ENCODE data around the gene PAMR1.
"Not testable (repeated sequence)": the region's sequence is repeated elsewhere in the genome, so short reads cannot be mapped to it uniquely, and the experiment has no call there.

PAMR1 gene

DNA sequence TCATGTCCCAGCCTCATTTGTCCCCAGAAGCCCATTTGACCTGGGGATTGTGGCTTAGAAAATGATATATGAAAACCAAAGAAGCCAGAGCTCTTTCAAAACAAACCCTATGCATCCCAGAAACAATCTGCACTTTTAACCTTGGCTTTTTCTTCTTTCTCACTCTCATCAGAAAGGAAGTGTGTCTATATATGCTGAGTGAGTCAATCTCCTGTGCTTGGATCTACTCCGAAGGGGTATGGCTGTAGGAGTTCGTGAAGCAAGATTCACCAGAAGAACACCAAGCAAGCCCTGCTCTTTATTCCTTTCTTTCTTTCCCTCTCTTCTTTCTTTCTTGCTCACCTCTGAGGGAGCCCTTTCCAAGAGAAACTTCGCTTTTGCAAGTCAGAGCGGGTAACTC lies 636 bp downstream of the PAMR1 start:
- Mint-ChIP-seq H3K27ac (no peak overlapping the region), H3K4me1 (no peaks in the 10 kb centered on the region), H3K27me3 (peaks cover 77% of the 10 kb centered on the region), H3K4me3 (no peak overlapping the region), H3K36me3 (no peaks in the 10 kb centered on the region), H3K9me3 (no peaks in the 10 kb centered on the region)
- ATAC-seq: no peak

DNA sequence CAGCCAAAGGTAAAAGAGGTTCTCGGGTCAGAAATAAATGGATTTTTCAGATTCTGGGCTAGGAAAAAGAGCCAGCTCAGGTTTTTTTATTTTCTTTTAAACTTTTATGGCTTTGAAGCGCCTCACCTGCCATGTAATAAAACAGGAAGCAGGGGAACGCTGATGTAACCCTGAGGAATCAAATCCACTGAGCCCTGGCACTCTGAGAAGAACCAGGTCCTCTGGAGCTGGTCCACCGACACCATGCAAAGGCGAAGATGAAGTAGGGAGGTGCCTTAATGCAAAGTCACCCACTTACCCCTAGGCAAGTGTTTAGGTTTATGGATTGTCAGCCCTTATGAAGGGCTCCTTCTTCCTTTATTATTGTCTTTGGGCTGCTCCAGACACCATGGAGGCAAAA lies 1.6 kb downstream of the PAMR1 start:
- Mint-ChIP-seq H3K27ac (no peak overlapping the region), H3K36me3 (no peaks in the 10 kb centered on the region), H3K4me3 (no peak overlapping the region), H3K9me3 (no peaks in the 10 kb centered on the region), H3K27me3 (peaks cover 69% of the 10 kb centered on the region), H3K4me1 (no peaks in the 10 kb centered on the region)
- ATAC-seq: no peak

DNA sequence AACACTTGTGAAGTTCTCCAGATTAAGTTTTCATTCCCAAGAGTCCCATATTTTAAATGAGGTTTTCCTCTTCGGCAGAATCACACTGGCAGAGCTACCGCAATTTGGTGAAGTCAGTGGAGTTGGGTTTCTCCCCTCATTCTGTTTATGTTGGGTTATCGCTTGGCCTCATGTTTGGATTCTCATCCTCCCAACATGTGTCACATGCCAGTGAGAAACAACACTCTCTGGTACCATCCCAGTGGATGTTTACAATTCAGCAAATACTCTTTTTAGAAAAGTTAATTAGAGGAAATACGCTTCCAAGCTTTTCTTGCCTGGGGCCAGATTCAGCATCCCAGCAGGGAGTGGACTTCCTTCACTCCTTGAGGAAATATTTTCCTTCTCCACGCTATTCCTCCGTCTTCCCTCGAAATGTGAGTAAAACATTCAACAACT lies 2.1 kb downstream of the PAMR1 start:
- no peaks in the 10 kb centered on the region for H3K36me3 Mint-ChIP-seq
- no peak overlapping the region for H3K27ac Mint-ChIP-seq
- H3K4me1 Mint-ChIP-seq: no peaks in the 10 kb centered on the region
- H3K4me3 Mint-ChIP-seq: no peak overlapping the region
- H3K27me3 Mint-ChIP-seq: peaks cover 66% of the 10 kb centered on the region
- no peaks in the 10 kb centered on the region for H3K9me3 Mint-ChIP-seq
- ATAC-seq: no peak

DNA sequence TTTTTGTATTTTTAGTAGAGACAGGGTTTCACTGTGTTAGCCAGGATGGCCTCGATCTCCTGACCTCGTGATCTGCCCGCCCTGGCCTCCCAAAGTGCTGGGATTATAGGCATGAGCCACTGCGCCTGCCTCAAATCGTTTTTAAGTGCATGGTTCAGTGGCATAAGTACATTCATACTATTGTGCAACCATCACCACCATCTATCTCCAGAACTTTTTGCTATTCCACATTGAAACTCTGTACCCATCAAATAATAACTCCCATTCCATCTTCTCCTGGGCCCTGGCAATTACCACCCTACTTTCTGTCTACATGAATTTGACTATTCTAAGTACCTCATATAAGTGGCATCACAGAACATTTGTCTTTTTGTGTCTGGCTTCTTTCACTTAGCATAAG lies 3.3 kb downstream of the PAMR1 start:
- H3K27ac Mint-ChIP-seq, H3K4me3 Mint-ChIP-seq, H3K4me1 Mint-ChIP-seq, H3K36me3 Mint-ChIP-seq, ATAC-seq, H3K9me3 Mint-ChIP-seq: not testable (repeated sequence)
- H3K27me3 Mint-ChIP-seq: peaks cover 54% of the 10 kb centered on the region

DNA sequence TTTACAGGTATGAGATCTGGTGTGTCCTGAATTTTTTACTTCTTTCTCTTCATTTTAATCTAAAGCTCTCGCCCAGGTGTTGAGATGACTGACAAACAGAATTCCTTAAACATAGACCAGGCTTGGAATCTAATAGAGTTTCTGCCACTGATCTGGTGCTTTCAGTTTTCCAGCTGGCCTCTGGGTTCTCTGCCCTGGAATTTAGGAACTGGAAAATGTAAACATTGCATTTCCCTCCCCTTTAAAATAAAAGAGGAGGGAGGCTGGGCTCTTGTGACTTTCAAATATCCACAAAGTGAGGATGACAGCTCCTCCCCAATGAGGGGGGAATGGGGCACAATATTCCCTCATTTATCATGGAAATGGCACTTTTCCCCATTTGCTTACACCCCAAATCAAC lies 5.0 kb downstream of the PAMR1 start:
- Mint-ChIP-seq H3K27ac (no peak overlapping the region), H3K4me1 (no peaks in the 10 kb centered on the region), H3K4me3 (no peak overlapping the region), H3K36me3 (no peaks in the 10 kb centered on the region), H3K9me3 (no peaks in the 10 kb centered on the region), H3K27me3 (peaks cover 36% of the 10 kb centered on the region)
- no peak for ATAC-seq

DNA sequence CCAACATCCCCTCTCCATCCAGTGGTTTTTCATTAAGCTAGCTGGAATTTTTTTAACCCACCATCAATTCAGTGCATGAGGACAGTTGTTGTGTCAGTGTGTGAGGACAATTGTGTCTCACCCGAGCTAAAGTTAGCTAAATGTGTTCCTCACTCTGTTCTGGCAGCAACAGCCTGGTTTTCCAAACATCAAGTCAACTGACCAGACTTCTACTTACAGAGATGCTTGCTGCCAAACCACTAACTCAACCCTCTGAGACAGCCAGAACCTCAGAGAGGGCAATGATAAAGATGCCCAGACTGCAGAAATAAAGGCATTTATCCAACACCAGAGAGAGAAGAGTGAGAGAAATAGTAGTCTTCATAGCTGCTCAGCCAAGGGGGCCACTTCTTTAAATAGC lies 6.7 kb downstream of the PAMR1 start:
- peaks cover 30% of the 10 kb centered on the region for H3K27me3 Mint-ChIP-seq
- no peak for ATAC-seq

DNA sequence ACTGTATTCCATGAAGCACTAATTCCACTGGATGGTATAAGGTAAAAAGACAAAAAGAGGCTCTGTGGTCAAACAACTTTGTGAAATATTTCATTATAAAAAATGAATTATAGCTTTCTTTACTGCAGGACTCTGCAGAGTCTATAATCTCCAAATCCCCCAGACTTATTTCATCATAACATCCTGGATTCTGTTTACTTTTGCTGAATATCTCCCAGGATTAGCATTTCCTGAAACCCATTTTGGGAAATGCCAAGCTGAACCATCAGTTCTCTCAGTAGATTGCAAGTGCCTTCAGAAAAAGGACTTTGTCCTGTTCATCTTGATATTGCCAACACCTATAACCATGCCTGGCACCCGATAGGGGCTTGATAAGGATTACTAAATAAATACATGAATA lies 7.9 kb downstream of the PAMR1 start:
- Mint-ChIP-seq H3K27me3 (peaks cover 18% of the 10 kb centered on the region), H3K4me1 (no peaks in the 10 kb centered on the region), H3K9me3 (no peaks in the 10 kb centered on the region), H3K27ac (no peak overlapping the region), H3K36me3 (no peaks in the 10 kb centered on the region), H3K4me3 (no peak overlapping the region)
- ATAC-seq: no peak

More for the DNA sequence above, 6.7 kb downstream of the PAMR1 start:
- no peaks in the 10 kb centered on the region for H3K4me1 Mint-ChIP-seq
- no peaks in the 10 kb centered on the region for H3K36me3 Mint-ChIP-seq
- no peak overlapping the region for H3K4me3 Mint-ChIP-seq
- no peaks in the 10 kb centered on the region for H3K9me3 Mint-ChIP-seq
- H3K27ac Mint-ChIP-seq: no peak overlapping the region

DNA sequence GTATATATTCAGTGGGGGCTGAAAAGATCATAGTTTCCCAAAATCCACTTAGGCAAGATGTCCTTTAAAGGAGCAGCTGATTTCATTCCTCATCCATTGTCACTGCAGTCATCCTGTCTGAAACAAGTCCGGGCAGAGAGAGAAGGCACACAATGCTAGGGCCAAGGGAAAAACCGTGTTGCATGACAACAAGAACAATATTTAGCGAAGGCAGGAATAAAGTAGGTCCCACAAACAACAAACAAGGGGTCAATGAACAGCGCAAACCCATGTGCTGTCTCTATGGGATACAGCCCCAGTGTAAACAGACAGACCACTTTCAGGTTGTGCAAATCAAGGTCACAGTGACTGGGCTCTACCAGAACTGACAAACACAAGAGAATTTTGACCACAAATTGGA lies 9.0 kb downstream of the PAMR1 start:
- no peaks in the 10 kb centered on the region for H3K9me3 Mint-ChIP-seq
- no peak for ATAC-seq
- H3K27ac Mint-ChIP-seq: no peak overlapping the region
- peaks cover 21% of the 10 kb centered on the region for H3K27me3 Mint-ChIP-seq
- H3K36me3 Mint-ChIP-seq: no peaks in the 10 kb centered on the region
- H3K4me1 Mint-ChIP-seq: no peaks in the 10 kb centered on the region
- no peak overlapping the region for H3K4me3 Mint-ChIP-seq

DNA sequence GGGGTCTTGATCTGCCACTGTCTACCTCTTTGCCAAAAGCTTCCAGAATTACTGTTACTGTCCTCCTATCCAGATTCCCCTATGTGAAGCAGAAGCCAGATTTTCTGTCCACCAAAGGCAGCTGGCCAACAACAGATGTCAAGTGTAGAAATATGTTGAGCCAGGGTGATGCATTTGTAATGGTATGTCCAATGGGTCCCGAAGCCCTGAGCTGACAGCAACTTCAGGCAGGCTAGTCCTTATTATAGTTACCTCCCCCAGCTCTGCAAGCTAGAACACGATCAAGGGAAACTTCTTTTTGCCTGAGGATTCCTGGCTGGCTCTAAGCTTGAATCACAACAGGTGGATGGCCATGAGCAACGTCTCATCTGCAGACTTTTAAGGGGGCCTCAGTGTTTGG lies 10.2 kb downstream of the PAMR1 start:
- H3K4me3 Mint-ChIP-seq: no peak overlapping the region
- H3K27ac Mint-ChIP-seq: no peak overlapping the region
- H3K9me3 Mint-ChIP-seq: no peaks in the 10 kb centered on the region
- ATAC-seq: no peak
- H3K4me1 Mint-ChIP-seq: no peaks in the 10 kb centered on the region
- H3K36me3 Mint-ChIP-seq: no peaks in the 10 kb centered on the region
- H3K27me3 Mint-ChIP-seq: peaks cover 30% of the 10 kb centered on the region

DNA sequence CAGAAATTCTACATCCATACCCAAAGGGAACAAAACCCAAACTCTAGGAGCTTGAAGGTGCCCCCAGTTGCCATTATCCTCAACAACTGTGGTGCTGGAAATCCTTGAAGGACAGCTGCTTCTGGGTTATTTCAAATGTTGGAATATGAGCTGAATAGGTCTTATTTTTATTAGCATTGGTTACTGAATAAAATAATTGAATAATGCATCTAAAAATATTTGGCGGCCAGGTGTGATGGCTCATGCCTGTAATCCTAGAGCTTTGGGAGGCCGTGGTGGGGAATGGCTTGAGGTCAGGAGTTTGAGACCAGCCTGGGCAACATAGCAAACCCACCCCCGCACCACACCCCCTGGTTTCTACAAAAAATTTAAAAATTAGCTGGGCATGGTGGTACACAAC lies 10.9 kb downstream of the PAMR1 start:
- H3K27ac Mint-ChIP-seq: no peak overlapping the region
- ATAC-seq: no peak
- H3K4me1 Mint-ChIP-seq: no peaks in the 10 kb centered on the region
- H3K27me3 Mint-ChIP-seq: peaks cover 34% of the 10 kb centered on the region
- H3K4me3 Mint-ChIP-seq: no peak overlapping the region
- H3K36me3 Mint-ChIP-seq: no peaks in the 10 kb centered on the region
- H3K9me3 Mint-ChIP-seq: no peaks in the 10 kb centered on the region

DNA sequence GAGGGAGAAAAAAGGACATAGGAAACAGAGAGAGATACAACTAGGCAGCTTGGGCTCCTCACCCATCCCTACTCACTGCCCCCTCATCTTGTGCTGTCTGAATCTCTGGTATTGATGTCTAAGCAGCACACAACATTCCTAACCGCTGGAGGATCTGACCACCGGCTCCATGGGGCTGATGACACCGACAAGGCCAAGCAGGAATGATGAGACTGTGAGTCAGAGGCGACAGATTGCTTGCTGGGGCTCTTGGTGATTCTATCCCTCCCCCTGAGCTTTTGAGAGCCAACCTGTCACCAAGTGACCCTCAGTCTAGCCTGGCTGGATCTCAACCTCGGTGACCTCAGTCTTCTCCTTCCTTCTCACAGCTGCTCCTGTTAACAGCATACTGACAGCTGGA lies 13.8 kb downstream of the PAMR1 start:
- peaks cover 6% of the 10 kb centered on the region for H3K9me3 Mint-ChIP-seq
- H3K4me3 Mint-ChIP-seq: no peak overlapping the region
- no peak overlapping the region for H3K27ac Mint-ChIP-seq
- no peaks in the 10 kb centered on the region for H3K4me1 Mint-ChIP-seq
- ATAC-seq: no peak
- H3K36me3 Mint-ChIP-seq: no peaks in the 10 kb centered on the region
- H3K27me3 Mint-ChIP-seq: peaks cover 46% of the 10 kb centered on the region

DNA sequence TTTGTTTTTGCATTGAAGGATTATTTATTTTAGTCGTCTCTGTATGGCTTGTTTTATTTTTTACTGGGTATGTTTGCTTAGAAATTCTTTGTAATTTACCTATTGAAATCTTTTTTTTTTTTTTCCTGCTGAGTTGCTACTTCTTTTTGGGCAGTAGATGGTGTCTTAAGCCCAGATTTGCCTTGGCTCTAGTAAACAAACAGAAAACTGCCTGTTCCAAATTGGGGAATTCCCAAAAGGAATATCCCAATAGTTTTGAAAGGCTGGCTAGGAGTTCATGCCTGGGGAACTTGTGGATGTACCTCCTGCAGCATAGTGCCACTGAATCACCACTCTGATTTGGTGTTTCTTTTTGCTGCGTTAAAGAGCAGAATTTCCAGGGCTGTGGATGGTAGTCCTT lies 17.7 kb downstream of the PAMR1 start:
- H3K4me1 Mint-ChIP-seq: no peaks in the 10 kb centered on the region
- peaks cover 20% of the 10 kb centered on the region for H3K9me3 Mint-ChIP-seq
- H3K27ac Mint-ChIP-seq: no peak overlapping the region
- H3K27me3 Mint-ChIP-seq: peaks cover 36% of the 10 kb centered on the region
- H3K36me3 Mint-ChIP-seq: no peaks in the 10 kb centered on the region
- ATAC-seq: no peak
- H3K4me3 Mint-ChIP-seq: no peak overlapping the region

DNA sequence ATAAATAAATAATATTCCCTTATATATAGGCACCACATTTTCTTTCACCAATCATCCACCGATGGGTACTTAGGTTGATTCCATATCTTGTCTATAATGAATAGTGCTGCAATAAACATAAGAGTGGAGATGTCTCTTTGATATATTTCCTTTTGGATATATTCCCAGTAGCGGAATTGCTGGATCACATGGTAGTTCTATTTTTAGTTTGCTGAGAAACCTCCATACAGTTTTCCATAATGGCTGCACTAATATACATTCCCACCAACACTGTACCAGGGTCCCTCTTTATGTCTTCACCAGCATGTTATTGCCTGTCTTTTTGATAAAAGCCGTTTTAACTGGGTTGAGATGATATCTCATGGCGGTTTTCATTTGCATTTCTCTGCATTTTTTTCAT lies 23.6 kb downstream of the PAMR1 start:
- H3K4me3 Mint-ChIP-seq: no peak overlapping the region
- peaks cover 18% of the 10 kb centered on the region for H3K9me3 Mint-ChIP-seq
- no peak overlapping the region for H3K27ac Mint-ChIP-seq
- no peaks in the 10 kb centered on the region for H3K27me3 Mint-ChIP-seq
- ATAC-seq: no peak
- H3K36me3 Mint-ChIP-seq: no peaks in the 10 kb centered on the region
- H3K4me1 Mint-ChIP-seq: no peaks in the 10 kb centered on the region

DNA sequence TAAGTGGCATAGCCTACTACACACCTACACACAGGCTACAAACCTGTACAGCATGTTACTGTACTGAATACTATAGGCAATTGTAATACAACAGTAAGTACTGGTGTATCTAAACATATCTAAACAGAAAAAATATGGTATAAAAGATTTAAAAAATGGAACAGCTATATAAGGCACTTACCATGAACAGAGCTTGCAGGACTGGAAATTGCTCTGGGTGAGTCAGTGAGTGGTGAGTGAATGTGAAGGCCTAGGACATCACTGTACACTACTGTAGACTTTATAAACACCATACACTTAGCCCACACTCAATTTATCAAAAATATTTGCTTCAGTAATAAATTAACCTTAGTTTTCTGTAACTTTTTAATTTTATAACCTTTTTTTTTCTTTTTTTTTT lies 24.7 kb downstream of the PAMR1 start:
- Mint-ChIP-seq H3K4me3 (no peak overlapping the region), H3K9me3 (peaks cover 10% of the 10 kb centered on the region), H3K27me3 (no peaks in the 10 kb centered on the region), H3K4me1 (no peaks in the 10 kb centered on the region), H3K36me3 (no peaks in the 10 kb centered on the region), H3K27ac (no peak overlapping the region)
- no peak for ATAC-seq

DNA sequence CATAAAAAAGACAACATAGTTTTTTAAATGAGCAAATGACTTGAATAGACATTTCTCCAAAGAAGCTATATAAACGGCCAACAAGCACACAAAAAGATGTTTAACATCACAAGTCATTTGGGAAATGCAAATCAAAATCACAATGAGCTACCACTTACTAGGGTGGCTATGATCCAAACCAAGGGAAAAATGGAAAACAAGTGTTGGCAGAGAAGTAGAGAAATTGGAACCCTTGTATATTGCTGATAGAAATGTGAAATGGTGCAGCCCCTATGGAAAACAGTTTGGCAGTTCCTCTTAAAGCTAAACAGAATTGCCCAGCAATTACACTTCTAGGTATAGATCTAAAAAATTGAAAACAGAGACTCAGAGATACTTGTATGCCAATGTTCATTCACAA lies 29.0 kb downstream of the PAMR1 start:
- no peaks in the 10 kb centered on the region for H3K36me3 Mint-ChIP-seq
- no peak overlapping the region for H3K4me3 Mint-ChIP-seq
- ATAC-seq: no peak
- no peak overlapping the region for H3K27ac Mint-ChIP-seq
- H3K27me3 Mint-ChIP-seq: peaks cover 12% of the 10 kb centered on the region
- H3K9me3 Mint-ChIP-seq: no peaks in the 10 kb centered on the region
- H3K4me1 Mint-ChIP-seq: no peaks in the 10 kb centered on the region

DNA sequence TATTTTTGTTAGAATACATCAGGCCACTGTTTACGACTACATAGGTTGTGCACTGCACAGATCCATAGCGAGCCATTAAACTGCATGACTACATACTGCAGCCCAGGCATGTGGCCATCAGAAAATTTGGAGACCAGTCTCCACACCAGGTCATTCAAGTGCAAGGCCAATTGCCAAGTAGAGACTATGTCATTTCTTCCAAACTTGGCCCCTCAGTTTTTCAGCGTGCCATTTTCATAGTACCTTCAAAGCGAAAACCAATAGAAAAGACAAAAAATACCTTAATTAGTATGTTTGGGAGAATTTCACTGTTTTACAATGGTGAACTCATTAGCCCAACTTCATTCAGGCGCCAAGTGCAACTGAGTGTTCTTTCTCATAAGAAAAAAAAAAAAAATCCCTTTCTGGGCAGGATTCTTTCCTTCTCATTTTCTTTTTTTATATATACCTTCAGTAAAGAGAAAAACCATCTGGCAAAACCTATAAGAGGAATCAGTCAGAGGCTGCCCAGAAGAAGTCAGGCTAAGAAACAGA lies 30.4 kb downstream of the PAMR1 start:
- no peaks in the 10 kb centered on the region for H3K9me3 Mint-ChIP-seq
- H3K27me3 Mint-ChIP-seq: peaks cover 12% of the 10 kb centered on the region
- no peaks in the 10 kb centered on the region for H3K36me3 Mint-ChIP-seq
- no peak overlapping the region for H3K4me3 Mint-ChIP-seq
- H3K27ac Mint-ChIP-seq: no peak overlapping the region
- H3K4me1 Mint-ChIP-seq: no peaks in the 10 kb centered on the region
- ATAC-seq: no peak

DNA sequence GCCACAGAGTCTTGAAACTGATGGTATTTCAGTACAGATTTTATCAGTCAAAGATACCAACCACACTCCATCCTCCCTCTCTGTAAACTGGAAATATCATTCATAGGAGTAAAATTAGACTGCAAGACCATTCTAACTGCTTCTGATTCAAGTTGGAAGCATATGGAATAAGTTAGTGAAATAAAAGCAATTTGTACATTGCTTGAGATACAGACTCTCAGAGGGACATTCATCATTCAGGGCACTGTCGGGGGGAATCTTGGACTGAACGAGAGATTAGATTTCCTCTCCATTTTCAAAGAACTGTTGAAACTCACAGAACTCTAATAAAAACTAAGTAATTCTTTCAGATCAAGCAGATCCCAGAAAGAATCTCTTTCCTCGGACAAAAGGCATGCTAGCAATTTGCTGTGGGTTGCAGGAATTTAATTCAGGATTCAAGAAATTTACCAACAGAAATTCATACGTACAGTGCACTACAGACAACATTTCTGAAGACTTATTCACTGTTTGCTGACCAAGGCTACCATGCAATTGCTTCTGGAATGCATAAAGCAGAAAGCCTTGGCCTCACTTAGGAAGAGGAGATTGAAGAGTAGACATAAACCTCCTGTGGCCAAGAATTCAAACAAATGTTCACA lies 34.1 kb downstream of the PAMR1 start:
- H3K4me3 Mint-ChIP-seq: no peak overlapping the region
- H3K27me3 Mint-ChIP-seq: peaks cover 21% of the 10 kb centered on the region
- no peaks in the 10 kb centered on the region for H3K4me1 Mint-ChIP-seq
- H3K27ac Mint-ChIP-seq: no peak overlapping the region
- no peak for ATAC-seq
- H3K9me3 Mint-ChIP-seq: no peaks in the 10 kb centered on the region
- no peaks in the 10 kb centered on the region for H3K36me3 Mint-ChIP-seq

Measured in stimulated activated memory B cell treated with anti-CD40 and anti-IgM and Interleukin-4, amounts not matched to agents 10 μg/mL and 1 μg/mL and 100 μg/mL, for 72 hours (primary cell).